CD14-positive monocyte (primary cell): ENCODE measurements around the gene THRB. TPM values are rescaled to one million over a fixed set of nuclear protein-coding genes. Genes with fewer than 3 reads are reported as not detected.

Experiments used
- DNase-seq, 3 donors: peaks; one replicate each; pipeline ENCODE4 v3.0.0-alpha.2; 2011 to 2022
- H2AFZ ChIP-seq: 2 replicates; pipeline ENCODE4 v1.6.0; 2012; ENCODE audit warnings: mild to moderate bottlenecking, low read depth, low read length, inconsistent platforms; ENCODE audit not compliant: insufficient read depth, poor library complexity, severe bottlenecking
- H3K27ac ChIP-seq, 2 donors: 1 replicate in 1 of 2; 2 replicates in 1 of 2; pipeline ENCODE4 v1.5.1; 2012 to 2013; ENCODE audit warnings: low read length in 2 of 2, control low read depth in 1 of 2, inconsistent platforms in 1 of 2, low read depth in 1 of 2, mild to moderate bottlenecking in 1 of 2
- H3K27me3 ChIP-seq, 2 donors: one replicate each; pipeline versions ENCODE4 v1.6.0 to v1.6.1; 2011 to 2013; ENCODE audit warnings: low read length in 2 of 2; ENCODE audit not compliant: control insufficient read depth in 2 of 2, insufficient read depth in 2 of 2
- H3K36me3 ChIP-seq, 2 donors: replicated peaks in 1 of 2; 1 replicate in 1 of 2; 2 replicates in 1 of 2; pipeline versions ENCODE4 v1.5.1 to v1.6.1; 2012 to 2013; ENCODE audit warnings: low read length in 2 of 2, control low read depth in 1 of 2, inconsistent platforms in 1 of 2, mild to moderate bottlenecking in 1 of 2; ENCODE audit not compliant: insufficient read depth in 2 of 2, control insufficient read depth in 1 of 2
- H3K4me1 ChIP-seq, 2 donors: 1 replicate in 1 of 2; 2 replicates in 1 of 2; pipeline versions ENCODE4 v1.5.1 to v1.6.1; 2012 to 2013; ENCODE audit warnings: low read length in 2 of 2, control low read depth in 1 of 2, inconsistent platforms in 1 of 2, mild to moderate bottlenecking in 1 of 2, moderate library complexity in 1 of 2; ENCODE audit not compliant: insufficient read depth in 2 of 2, control insufficient read depth in 1 of 2
- H3K4me2 ChIP-seq: replicated peaks from 2 replicates; pipeline ENCODE3; 2012; ENCODE audit warnings: low read length, moderate library complexity, mild to moderate bottlenecking; ENCODE audit not compliant: poor library complexity, severe bottlenecking; ENCODE audit errors: extremely low read depth
- H3K4me3 ChIP-seq, 3 experiments: fragments of 200-600 bp in 1 of 3; sonication (generic) in 1 of 3; replicated peaks in 1 of 3; 1 replicate in 2 of 3; 2 replicates in 1 of 3; pipeline ENCODE4 v1.5.1; 2011 to 2013; ENCODE audit warnings: low read length in 3 of 3, mild to moderate bottlenecking in 3 of 3, control low read depth in 2 of 3, low read depth in 2 of 3, inconsistent platforms in 1 of 3, moderate library complexity in 1 of 3
- H3K79me2 ChIP-seq: 2 replicates; pipeline ENCODE4 v1.6.0; 2012; ENCODE audit warnings: mild to moderate bottlenecking, control low read depth, inconsistent platforms, low read length, moderate library complexity; ENCODE audit not compliant: insufficient read depth
- H3K9ac ChIP-seq: 2 replicates; pipeline ENCODE4 v1.6.0; 2017; ENCODE audit warnings: low read length, mild to moderate bottlenecking; ENCODE audit not compliant: insufficient read depth, poor library complexity, severe bottlenecking
- H3K9me3 ChIP-seq, 2 donors: replicated peaks in 1 of 2; 1 replicate in 1 of 2; 2 replicates in 1 of 2; pipeline versions ENCODE4 v1.5.1 to v1.6.1; 2012 to 2013; ENCODE audit warnings: low read length in 2 of 2, control low read depth in 1 of 2; ENCODE audit not compliant: control insufficient read depth in 1 of 2, insufficient read depth in 1 of 2
- H4K20me1 ChIP-seq: 2 replicates; pipeline ENCODE4 v1.6.0; 2012; ENCODE audit warnings: mild to moderate bottlenecking, low read length, control low read depth, moderate library complexity; ENCODE audit not compliant: insufficient read depth
- H3K27ac Mint-ChIP-seq, 7 donors: one replicate each; pipeline ENCODE4 v1.8.0; 2020; ENCODE audit warnings: mild to moderate bottlenecking in 7 of 7, mixed read lengths in 7 of 7, moderate library complexity in 6 of 7, inconsistent platforms in 2 of 7
- H3K27me3 Mint-ChIP-seq, 3 donors: one replicate each; pipeline ENCODE4 v1.8.0; 2021 to 2022; ENCODE audit warnings: low read depth in 3 of 3, mild to moderate bottlenecking in 3 of 3, mixed read lengths in 3 of 3, moderate library complexity in 3 of 3, inconsistent platforms in 1 of 3
- H3K36me3 Mint-ChIP-seq, 2 donors: one replicate each; pipeline ENCODE4 v1.8.0; 2020; ENCODE audit warnings: mixed read lengths in 2 of 2, inconsistent platforms in 1 of 2, mild to moderate bottlenecking in 1 of 2
- H3K4me1 Mint-ChIP-seq: one replicate; pipeline ENCODE4 v1.8.0; 2020; ENCODE audit warnings: mild to moderate bottlenecking, mixed read lengths
- H3K4me3 Mint-ChIP-seq, 2 donors: one replicate each; pipeline ENCODE4 v1.8.0; 2020; ENCODE audit warnings: mild to moderate bottlenecking in 2 of 2, mixed read lengths in 2 of 2, moderate library complexity in 1 of 2
- H3K9me3 Mint-ChIP-seq, 7 donors: one replicate each; pipeline ENCODE4 v1.8.0; 2020 to 2022; ENCODE audit warnings: mixed read lengths in 7 of 7, mild to moderate bottlenecking in 6 of 7, moderate library complexity in 6 of 7, inconsistent platforms in 2 of 7
- WGBS: methylation state at CpG from one replicate; pipeline ENCODE4 v1.1.5; 2013; ENCODE audit warnings: missing lambda C conversion rate; ENCODE audit not compliant: insufficient coverage; 5-methylcytosine and 5-hydroxymethylcytosine counted together
- intact Hi-C, 2 donors: fragments of 100-400 bp; cut with micrococcal nuclease; formaldehyde crosslinking; loops; one replicate each; pipeline versions ENCODE4 v1.15.0 to v1.15.1; 2023
- polyA plus RNA-seq, 3 donors: library from polyadenylated mRNA; depleted of rRNA in 1 of 3; unstranded in 2 of 3; stranded (reverse) in 1 of 3; fragments of 300-500 nt in 2 of 3; fragments of >200 nt in 1 of 3; fragmentation: Illumina TruSeq in 2 of 3; gene quantifications; 1 replicate in 2 of 3; 2 replicates in 1 of 3; pipeline ENCODE4 v1.2.3, GENCODE V29; 2012 to 2021
- TF ChIP-seq, protein P1 (sequence below): fragments of 200-600 bp; IDR thresholded peaks from one replicate; pipeline ENCODE4 v1.8.0; 2022; ENCODE audit warnings: antibody characterized with exemption, mild to moderate bottlenecking

The THRB gene
- polyA plus RNA-seq, 3 donors: 0.05 TPM; not detected in 2

DNA sequence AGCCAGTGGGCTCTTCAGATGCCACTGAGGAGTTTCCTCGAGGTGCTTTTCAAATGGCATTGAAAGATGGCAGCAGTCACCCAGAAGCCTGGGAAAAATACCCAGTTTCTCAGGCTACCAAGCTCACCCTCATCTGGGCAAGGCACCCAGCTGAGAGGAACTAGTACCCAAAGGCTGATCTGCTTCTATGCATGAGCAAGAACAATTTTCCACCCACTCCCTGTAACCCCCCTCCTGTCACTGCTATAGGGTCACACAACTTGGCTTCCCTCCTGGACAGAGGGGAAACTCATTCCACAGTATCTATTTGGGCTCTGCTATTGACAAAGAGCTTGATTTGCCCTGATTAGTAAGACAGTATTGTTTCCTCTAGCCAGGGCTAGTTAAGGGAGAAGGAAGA is 31.9 kb downstream of the THRB start:
- no peaks in the 10 kb centered on the region for H3K27me3 ChIP-seq
- H3K4me3 ChIP-seq: no peak overlapping the region
- no peak overlapping the region for H3K4me3 Mint-ChIP-seq
- no peaks in the 10 kb centered on the region for H3K36me3 Mint-ChIP-seq
- no peak overlapping the region for H3K4me2 ChIP-seq
- peaks cover 0 to 2% (median 0%) of the 10 kb centered on the region in 3 donors for H3K27me3 Mint-ChIP-seq
- no peak for DNase-seq
- no peaks in the 10 kb centered on the region for H3K4me1 Mint-ChIP-seq
- H3K27ac ChIP-seq: no peak overlapping the region
- intact Hi-C loops: no loop called here
- H3K79me2 ChIP-seq: no peaks in the 10 kb centered on the region
- TF ChIP-seq, protein P1, sequence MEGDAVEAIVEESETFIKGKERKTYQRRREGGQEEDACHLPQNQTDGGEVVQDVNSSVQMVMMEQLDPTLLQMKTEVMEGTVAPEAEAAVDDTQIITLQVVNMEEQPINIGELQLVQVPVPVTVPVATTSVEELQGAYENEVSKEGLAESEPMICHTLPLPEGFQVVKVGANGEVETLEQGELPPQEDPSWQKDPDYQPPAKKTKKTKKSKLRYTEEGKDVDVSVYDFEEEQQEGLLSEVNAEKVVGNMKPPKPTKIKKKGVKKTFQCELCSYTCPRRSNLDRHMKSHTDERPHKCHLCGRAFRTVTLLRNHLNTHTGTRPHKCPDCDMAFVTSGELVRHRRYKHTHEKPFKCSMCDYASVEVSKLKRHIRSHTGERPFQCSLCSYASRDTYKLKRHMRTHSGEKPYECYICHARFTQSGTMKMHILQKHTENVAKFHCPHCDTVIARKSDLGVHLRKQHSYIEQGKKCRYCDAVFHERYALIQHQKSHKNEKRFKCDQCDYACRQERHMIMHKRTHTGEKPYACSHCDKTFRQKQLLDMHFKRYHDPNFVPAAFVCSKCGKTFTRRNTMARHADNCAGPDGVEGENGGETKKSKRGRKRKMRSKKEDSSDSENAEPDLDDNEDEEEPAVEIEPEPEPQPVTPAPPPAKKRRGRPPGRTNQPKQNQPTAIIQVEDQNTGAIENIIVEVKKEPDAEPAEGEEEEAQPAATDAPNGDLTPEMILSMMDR: no peak
- H3K9me3 ChIP-seq: no peaks in the 10 kb centered on the region
- WGBS: 71% methylated on average over 1 of the region's 1 CpG
- H3K27ac Mint-ChIP-seq: no peak overlapping the region
- H3K9me3 Mint-ChIP-seq: peaks cover 0 to 5% (median 0%) of the 10 kb centered on the region in 7 donors
- H3K9ac ChIP-seq: no peak overlapping the region
- H3K4me1 ChIP-seq: no peaks in the 10 kb centered on the region
- no peak overlapping the region for H2AFZ ChIP-seq
- H4K20me1 ChIP-seq: no peaks in the 10 kb centered on the region
- no peaks in the 10 kb centered on the region for H3K36me3 ChIP-seq

DNA sequence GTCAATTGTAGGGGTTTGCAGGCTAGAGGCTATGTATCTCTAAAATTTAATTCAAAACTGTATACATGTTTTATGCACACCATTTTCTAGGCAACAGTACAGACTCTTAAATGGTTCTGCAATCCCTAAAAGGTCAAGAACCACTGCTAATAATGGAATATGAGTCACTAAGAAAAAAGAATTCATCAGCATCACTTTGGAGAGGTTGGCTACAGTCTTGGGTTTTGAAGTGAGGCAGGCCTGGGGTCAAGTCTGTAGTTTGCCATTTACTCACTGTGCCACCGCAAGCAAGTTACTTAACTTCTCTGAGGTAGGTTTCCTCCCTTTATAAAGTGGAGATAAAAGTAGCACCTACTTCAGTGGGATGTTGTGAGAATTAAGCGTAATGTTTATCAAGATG is 33.7 kb downstream of the THRB start:
- H3K79me2 ChIP-seq: no peaks in the 10 kb centered on the region
- no peaks in the 10 kb centered on the region for H3K36me3 Mint-ChIP-seq
- H2AFZ ChIP-seq: no peak overlapping the region
- H3K9me3 Mint-ChIP-seq: peaks cover 0 to 3% (median 0%) of the 10 kb centered on the region in 7 donors
- H3K36me3 ChIP-seq: no peaks in the 10 kb centered on the region
- intact Hi-C loops: no loop called here
- no peak overlapping the region for H3K27ac ChIP-seq
- no peaks in the 10 kb centered on the region for H3K4me1 ChIP-seq
- TF ChIP-seq, protein P1: no peak
- H3K4me1 Mint-ChIP-seq: no peaks in the 10 kb centered on the region
- no peak overlapping the region for H3K4me2 ChIP-seq
- no peaks in the 10 kb centered on the region for H3K27me3 Mint-ChIP-seq
- no peak overlapping the region for H3K4me3 Mint-ChIP-seq
- H3K9me3 ChIP-seq: no peaks in the 10 kb centered on the region
- no peak overlapping the region for H3K4me3 ChIP-seq
- H3K27me3 ChIP-seq: no peaks in the 10 kb centered on the region
- H4K20me1 ChIP-seq: no peaks in the 10 kb centered on the region
- WGBS: no CpG with 5 or more reads among the region's 2 CpGs
- no peak for DNase-seq
- no peak overlapping the region for H3K27ac Mint-ChIP-seq
- H3K9ac ChIP-seq: no peak overlapping the region
